Measurements from ENCODE around the gene PARP11. TPM values are rescaled to one million over a fixed set of nuclear protein-coding genes. Genes with fewer than 3 reads are reported as not detected.

The PARP11 gene
- total RNA-seq, 1 donor from 2014 or later, result 10.4 TPM

GRCh38 chr12:3770891-3771290 is 102.3 kb downstream of the PARP11 start:
- peaks cover 3% of the 10 kb centered on the region for H3K27me3 Mint-ChIP-seq (ENCODE audit: low read depth, unreplicated experiment)
- H3K4me3 ChIP-seq (ENCODE audit: insufficient read depth, low read depth, low read length), result no peak overlapping the region
- peaks cover under 1% of the 10 kb centered on the region for H3K27me3 ChIP-seq (ENCODE audit: insufficient read depth, low read length)
- no peak overlapping the region for H3K9ac ChIP-seq (ENCODE audit: low read length)
- H3K4me3 Mint-ChIP-seq (ENCODE audit: unreplicated experiment), result no peak overlapping the region
- no peak overlapping the region for H2AFZ ChIP-seq (ENCODE audit: low read depth, low read length)
- no peaks in the 10 kb centered on the region for H3K36me3 Mint-ChIP-seq (ENCODE audit: low read depth, unreplicated experiment)
- no peaks in the 10 kb centered on the region for H3K36me3 ChIP-seq (ENCODE audit: insufficient read depth, low read length)
- H4K20me1 ChIP-seq (ENCODE audit: insufficient read depth, low read length), result no peaks in the 10 kb centered on the region
- H3K4me1 Mint-ChIP-seq (ENCODE audit: low read depth, unreplicated experiment), result no peaks in the 10 kb centered on the region
- no peak overlapping the region for H3K27ac Mint-ChIP-seq (ENCODE audit: unreplicated experiment)
- no peaks in the 10 kb centered on the region for H3K9me3 ChIP-seq (ENCODE audit: insufficient read depth, low read depth, low read length)
- peaks cover 3% of the 10 kb centered on the region for H3K9me3 Mint-ChIP-seq (ENCODE audit: unreplicated experiment)
- no peak overlapping the region for H3K4me2 ChIP-seq (ENCODE audit: low read length)
- peak; percentile 51 for DNase-seq (ENCODE audit: low read depth)
- no peaks in the 10 kb centered on the region for H3K4me1 ChIP-seq (ENCODE audit: insufficient read depth, low read length)
- no peaks in the 10 kb centered on the region for H3K79me2 ChIP-seq (ENCODE audit: insufficient read depth, low read length)
- no peak overlapping the region for H3K27ac ChIP-seq (ENCODE audit: low read depth, low read length)
- peak; percentile 17 for FAIRE-seq
- TF ChIP-seq EZH2 (IDR thresholded peaks at IDR 0.05; ENCODE audit: insufficient read depth, low read length) (no peak), CTCF (IDR thresholded peaks at IDR 0.05; ENCODE audit: insufficient read depth, low read depth, low read length) (no peak)

- TF ChIP-seq EZH2 (IDR thresholded peaks at IDR 0.05; ENCODE audit: insufficient read depth, low read length) (no peak), CTCF (IDR thresholded peaks at IDR 0.05; ENCODE audit: insufficient read depth, low read depth, low read length) (no peak)
- no peaks in the 10 kb centered on the region for H4K20me1 ChIP-seq (ENCODE audit: insufficient read depth, low read length)
- DNase-seq (ENCODE audit: low read depth) (no peak), FAIRE-seq (no peak)
- H3K4me3 ChIP-seq (ENCODE audit: insufficient read depth, low read depth, low read length), result no peak overlapping the region
- no peak overlapping the region for H3K27ac Mint-ChIP-seq (ENCODE audit: unreplicated experiment)
- H3K36me3 Mint-ChIP-seq (ENCODE audit: low read depth, unreplicated experiment), result no peaks in the 10 kb centered on the region
- no peak overlapping the region for H3K9ac ChIP-seq (ENCODE audit: low read length)
- H3K27me3 ChIP-seq (ENCODE audit: insufficient read depth, low read length), result no peaks in the 10 kb centered on the region
- H3K4me1 Mint-ChIP-seq (ENCODE audit: low read depth, unreplicated experiment), result peaks cover 1% of the 10 kb centered on the region
- H3K27ac ChIP-seq (ENCODE audit: low read depth, low read length), result no peak overlapping the region
- no peak overlapping the region for H3K4me2 ChIP-seq (ENCODE audit: low read length)
- H3K9me3 ChIP-seq (ENCODE audit: insufficient read depth, low read depth, low read length), result no peaks in the 10 kb centered on the region
- peaks cover 4% of the 10 kb centered on the region for H3K9me3 Mint-ChIP-seq (ENCODE audit: unreplicated experiment)
- no peak overlapping the region for H2AFZ ChIP-seq (ENCODE audit: low read depth, low read length)
- H3K79me2 ChIP-seq (ENCODE audit: insufficient read depth, low read length), result no peaks in the 10 kb centered on the region
- no peaks in the 10 kb centered on the region for H3K36me3 ChIP-seq (ENCODE audit: insufficient read depth, low read length)
- H3K4me3 Mint-ChIP-seq (ENCODE audit: unreplicated experiment), result no peak overlapping the region
- peaks cover 3% of the 10 kb centered on the region for H3K27me3 Mint-ChIP-seq (ENCODE audit: low read depth, unreplicated experiment)
- no peaks in the 10 kb centered on the region for H3K4me1 ChIP-seq (ENCODE audit: insufficient read depth, low read length)
Measured at GRCh38 chr12:3768911-3769447, 104.2 kb downstream of the PARP11 start.

- Histone ChIP-seq H3K36me3 (ENCODE audit: insufficient read depth, low read length) (no peaks in the 10 kb centered on the region), H3K27me3 (ENCODE audit: insufficient read depth, low read length) (no peaks in the 10 kb centered on the region), H3K79me2 (ENCODE audit: insufficient read depth, low read length) (no peaks in the 10 kb centered on the region), H3K4me2 (ENCODE audit: low read length) (no peak overlapping the region), H3K9ac (ENCODE audit: low read length) (no peak overlapping the region), H3K4me3 (ENCODE audit: insufficient read depth, low read depth, low read length) (no peak overlapping the region), H2AFZ (ENCODE audit: low read depth, low read length) (no peak overlapping the region), H3K4me1 (ENCODE audit: insufficient read depth, low read length) (no peaks in the 10 kb centered on the region), H4K20me1 (ENCODE audit: insufficient read depth, low read length) (no peaks in the 10 kb centered on the region), H3K9me3 (ENCODE audit: insufficient read depth, low read depth, low read length) (no peaks in the 10 kb centered on the region), H3K27ac (ENCODE audit: low read depth, low read length) (no peak overlapping the region)
- DNase-seq (ENCODE audit: low read depth), result no peak
- Mint-ChIP-seq H3K27me3 (ENCODE audit: low read depth, unreplicated experiment) (peaks cover 10% of the 10 kb centered on the region), H3K27ac (ENCODE audit: unreplicated experiment) (no peak overlapping the region), H3K4me3 (ENCODE audit: unreplicated experiment) (no peak overlapping the region), H3K9me3 (ENCODE audit: unreplicated experiment) (peaks cover 2% of the 10 kb centered on the region), H3K36me3 (ENCODE audit: low read depth, unreplicated experiment) (no peaks in the 10 kb centered on the region), H3K4me1 (ENCODE audit: low read depth, unreplicated experiment) (peaks cover 6% of the 10 kb centered on the region)
- TF ChIP-seq CTCF (IDR thresholded peaks at IDR 0.05; ENCODE audit: insufficient read depth, low read depth, low read length), result no peak
- TF ChIP-seq EZH2 (IDR thresholded peaks at IDR 0.05; ENCODE audit: insufficient read depth, low read length), result no peak
- FAIRE-seq, result no peak
Measured at GRCh38 chr12:3761116-3761735, 112.0 kb downstream of the PARP11 start.
